HCT116 (cell line): Measurements from ENCODE around the gene NECAB3. TPM values are rescaled to one million over a fixed set of nuclear protein-coding genes. Genes with fewer than 3 reads are reported as not detected.
A peak's percentile ranks its signal among the peaks of the same experiment; 100 is the strongest.

Experiments used
- ATAC-seq: fragments of 200-7000 bp; cut with Tn5 transposase; 2 replicates; pipeline ENCODE4 v1.9.1; 2020; ENCODE audit warnings: mild to moderate bottlenecking, moderate library complexity
- BruUV-seq: library from RNA; stranded (reverse); fragments of 400-500 nt; replicated peaks from 2 replicates; lab custom pipeline; 2021; lab: Mats Ljungman, UMichigan
- CTCF ChIA-PET: fragments of 300-600 bp; sonication (Branson Sonifier 250); formaldehyde crosslinking; loops from one replicate; lab custom pipeline; 2021; ENCODE audit warnings: antibody characterized with exemption; lab: Charles Lee
- POLR2A ChIA-PET: fragments of 300-600, 350-600 bp; sonication (Branson Sonifier 250); formaldehyde crosslinking; loops from one replicate; lab custom pipeline; 2021; ENCODE audit warnings: antibody characterized with exemption; lab: Charles Lee
- RAD21 ChIA-PET, 2 experiments: fragments of 300-600 bp; sonication (Branson Sonifier 250); formaldehyde crosslinking; loops; one replicate each; lab custom pipeline; 2023; ENCODE audit warnings: low total read pairs in 2 of 2; ENCODE audit not compliant: uncharacterized antibody in 2 of 2, unreplicated experiment in 2 of 2, low non-redundant PET in 1 of 2; lab: Charles Lee
- DNase-seq: peaks from one replicate; pipeline ENCODE4 v3.0.0-alpha.2; 2010; ENCODE audit warnings: low read depth, low spot score
- H2AFZ ChIP-seq: fragments of 200-600 bp; shearing (Covaris generic), sonication (generic); 2 replicates; pipeline ENCODE4 v1.6.1; 2017; ENCODE audit warnings: low read depth, mixed run types, mixed read lengths, antibody characterized with exemption, low read length; ENCODE audit not compliant: poor library complexity, severe bottlenecking
- H3K27ac ChIP-seq: 2 replicates; pipeline ENCODE4 v1.5.1; 2012; ENCODE audit warnings: low read depth, low read length
- H3K27me3 ChIP-seq: fragments of 200-600 bp; sonication (generic); 2 replicates; pipeline ENCODE4 v1.6.1; 2016; ENCODE audit warnings: mixed run types, low read length, mixed read lengths; ENCODE audit not compliant: insufficient read depth
- H3K36me3 ChIP-seq, 2 experiments: fragments of 200-500 bp in 1 of 2; fragments of 200-600 bp in 1 of 2; sonication (Bioruptor generic) in 1 of 2; sonication (generic) in 1 of 2; 2 replicates each; pipeline versions ENCODE4 v1.5.1 to v1.6.1; 2014 to 2016; ENCODE audit warnings: low read length in 2 of 2, inconsistent platforms in 1 of 2, mixed read lengths in 1 of 2, mixed run types in 1 of 2; ENCODE audit not compliant: insufficient read depth in 2 of 2, control insufficient read depth in 1 of 2
- H3K4me1 ChIP-seq, 2 experiments: fragments of 200-600 bp in 1 of 2; sonication (generic) in 1 of 2; 2 replicates each; pipeline versions ENCODE4 v1.5.1 to v1.6.1; 2012 to 2017; ENCODE audit warnings: low read length in 2 of 2, inconsistent platforms in 1 of 2, mild to moderate bottlenecking in 1 of 2, mixed read lengths in 1 of 2, mixed run types in 1 of 2, moderate library complexity in 1 of 2; ENCODE audit not compliant: insufficient read depth in 2 of 2, control insufficient read depth in 1 of 2
- H3K4me2 ChIP-seq: fragments of 200-600 bp; sonication (generic); 2 replicates; pipeline ENCODE4 v1.6.1; 2017; ENCODE audit warnings: mixed run types, low read length, mixed read lengths
- H3K4me3 ChIP-seq, 2 experiments: fragments of 200-600 bp in 1 of 2; sonication (generic) in 1 of 2; replicated peaks in 1 of 2; 2 replicates each; pipeline ENCODE4 v1.5.1; 2011 to 2016; ENCODE audit warnings: low read length in 2 of 2, control low read depth in 1 of 2, low read depth in 1 of 2, mild to moderate bottlenecking in 1 of 2, mixed read lengths in 1 of 2, mixed run types in 1 of 2
- H3K79me2 ChIP-seq: fragments of 200-600 bp; sonication (generic); 2 replicates; pipeline ENCODE4 v1.6.1; 2017; ENCODE audit warnings: mild to moderate bottlenecking, mixed run types, low read length, moderate library complexity, mixed read lengths; ENCODE audit not compliant: insufficient read depth
- H3K9ac ChIP-seq: fragments of 200-600 bp; sonication (generic); 2 replicates; pipeline ENCODE4 v1.6.1; 2016; ENCODE audit warnings: low read length, mixed read lengths
- H3K9me2 ChIP-seq: fragments of 200-600 bp; sonication (generic), shearing (Covaris generic); 2 replicates; pipeline ENCODE4 v1.6.1; 2017; ENCODE audit warnings: mixed run types, mild to moderate bottlenecking, moderate library complexity; ENCODE audit not compliant: insufficient read depth
- H3K9me3 ChIP-seq, 2 experiments: fragments of 200-500 bp in 1 of 2; fragments of 200-600 bp in 1 of 2; sonication (Bioruptor generic) in 1 of 2; sonication (generic) in 1 of 2; 2 replicates each; pipeline ENCODE4 v1.6.1; 2014 to 2017; ENCODE audit warnings: low read length in 2 of 2, mixed read lengths in 2 of 2, inconsistent platforms in 1 of 2, low read depth in 1 of 2, mild to moderate bottlenecking in 1 of 2, mixed run types in 1 of 2, moderate library complexity in 1 of 2; ENCODE audit not compliant: control insufficient read depth in 1 of 2, insufficient read depth in 1 of 2
- H4K20me1 ChIP-seq: fragments of 200-600 bp; sonication (generic), shearing (Covaris generic); 2 replicates; pipeline ENCODE4 v1.6.1; 2017; ENCODE audit warnings: mixed run types, mild to moderate bottlenecking, moderate library complexity; ENCODE audit not compliant: insufficient read depth
- ATF3 ChIP-seq: IDR thresholded peaks from 2 replicates; pipeline ENCODE4 v1.6.1; 2012
- CBX3 ChIP-seq: IDR thresholded peaks from 2 replicates; pipeline ENCODE4 v1.6.1; 2012; ENCODE audit warnings: low read depth
- CEBPB ChIP-seq: IDR thresholded peaks from 2 replicates; pipeline ENCODE4 v1.6.1; 2012; ENCODE audit warnings: low read depth
- CTCF ChIP-seq, 3 experiments: fragments of 200-600 bp in 1 of 3; sonication (generic) in 1 of 3; IDR thresholded peaks in 2 of 3; conservative IDR thresholded peaks in 1 of 3; 2 replicates each; pipeline ENCODE4 v1.5.1; 2012 to 2017; ENCODE audit warnings: low read depth in 2 of 3, low read length in 2 of 3, antibody characterized with exemption in 1 of 3, borderline replicate concordance in 1 of 3, control low read depth in 1 of 3, mild to moderate bottlenecking in 1 of 3, mixed read lengths in 1 of 3, mixed run types in 1 of 3, moderate library complexity in 1 of 3; ENCODE audit not compliant: insufficient read depth in 1 of 3
- EZH2 ChIP-seq: fragments of 200-600 bp; sonication (generic); IDR thresholded peaks from 2 replicates; pipeline ENCODE4 v1.6.1; 2017; ENCODE audit warnings: antibody characterized with exemption, mixed run types
- EZH2phosphoT487 ChIP-seq: fragments of 200-600 bp; IDR thresholded peaks from 2 replicates; pipeline ENCODE4 v1.6.1; 2018; ENCODE audit warnings: antibody characterized with exemption, borderline replicate concordance
- FOSL1 ChIP-seq: IDR thresholded peaks from 2 replicates; pipeline ENCODE4 v1.6.1; 2012; ENCODE audit warnings: low read depth
- JUND ChIP-seq: IDR thresholded peaks from 2 replicates; pipeline ENCODE4 v1.6.1; 2012
- MAX ChIP-seq: IDR thresholded peaks from 2 replicates; pipeline ENCODE4 v1.6.1; 2012
- POLR2A ChIP-seq: IDR thresholded peaks from 2 replicates; pipeline ENCODE4 v1.7.0; 2011; ENCODE audit warnings: borderline replicate concordance; ENCODE audit not compliant: insufficient read depth, insufficient read length; ENCODE audit errors: extremely low read depth
- POLR2AphosphoS5 ChIP-seq: IDR thresholded peaks from 2 replicates; pipeline ENCODE4 v1.6.1; 2011; ENCODE audit warnings: mild to moderate bottlenecking, low read depth, low read length, moderate library complexity
- RAD21 ChIP-seq: IDR thresholded peaks from 2 replicates; pipeline ENCODE4 v1.6.1; 2012; ENCODE audit warnings: low read depth, mild to moderate bottlenecking
- SP1 ChIP-seq: IDR thresholded peaks from 2 replicates; pipeline ENCODE4 v1.6.1; 2012; ENCODE audit warnings: low read depth
- SRF ChIP-seq: IDR thresholded peaks from 2 replicates; pipeline ENCODE4 v1.6.1; 2012; ENCODE audit warnings: low read depth
- TCF7L2 ChIP-seq: IDR thresholded peaks from 2 replicates; pipeline ENCODE4 v1.7.0; 2011; ENCODE audit warnings: borderline replicate concordance, inconsistent platforms; ENCODE audit not compliant: insufficient read depth, insufficient read length; ENCODE audit errors: extremely low read depth
- YY1 ChIP-seq: IDR thresholded peaks from 2 replicates; pipeline ENCODE4 v1.6.1; 2011; ENCODE audit warnings: low read length, low read depth, moderate library complexity, mild to moderate bottlenecking; ENCODE audit not compliant: insufficient replicate concordance; ENCODE audit errors: extremely low read depth
- ZBTB33 ChIP-seq: IDR thresholded peaks from 2 replicates; pipeline ENCODE4 v1.6.1; 2011; ENCODE audit warnings: mild to moderate bottlenecking, low read length, moderate library complexity; ENCODE audit not compliant: insufficient replicate concordance; ENCODE audit errors: extremely low read depth
- ZNF274 ChIP-seq: fragments of 200-500 bp; sonication (Bioruptor generic); IDR thresholded peaks from 2 replicates; pipeline ENCODE4 v1.6.1; 2014; ENCODE audit warnings: mild to moderate bottlenecking, low read depth, low read length, inconsistent platforms
- intact Hi-C: fragments of 100-400 bp; cut with micrococcal nuclease; formaldehyde crosslinking; loops from 2 replicates; pipeline ENCODE4 v1.10.0; 2022
- total RNA-seq: library from RNA; stranded (reverse); gene quantifications from one replicate; pipeline ENCODE4 v1.2.1, GENCODE V29; 2021; ENCODE audit not compliant: unreplicated experiment

The NECAB3 gene
- total RNA-seq, 1 experiment from 2014 or later, result 48.1 TPM

DNA sequence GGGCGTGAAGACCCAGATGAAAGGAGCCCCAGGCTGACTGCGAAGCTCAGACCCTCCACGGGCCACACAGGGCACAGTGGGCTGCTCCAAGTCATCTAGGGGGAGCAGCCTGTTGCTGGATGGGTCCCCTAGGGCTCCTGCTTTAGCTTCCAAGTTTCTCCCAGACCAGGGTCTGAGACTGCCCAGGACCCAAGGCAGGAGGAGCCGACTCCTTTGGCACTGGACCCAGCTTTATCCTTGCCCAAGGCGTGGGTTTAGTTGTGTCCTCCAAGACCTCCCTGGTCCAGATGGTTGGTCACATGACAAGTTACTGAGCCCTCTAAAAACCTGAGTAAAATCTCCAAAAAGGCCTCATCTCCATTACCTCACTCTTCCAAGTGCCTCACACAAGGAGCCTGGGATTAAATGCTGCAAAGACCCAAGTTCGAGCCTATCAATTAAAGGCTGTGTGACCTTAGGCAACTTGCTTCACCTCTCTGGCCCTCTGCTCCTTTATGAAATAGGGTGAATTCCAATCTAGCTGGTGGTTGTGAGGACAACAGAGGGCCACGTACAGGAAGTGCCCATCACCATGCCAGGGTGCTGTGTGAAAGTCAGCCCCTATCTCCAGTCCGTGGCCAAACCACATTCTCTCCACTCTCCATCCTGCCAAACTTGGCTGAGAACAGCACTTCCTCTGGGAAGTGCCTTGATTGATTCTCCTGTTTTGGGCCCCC, 2.5 kb downstream of the NECAB3 start:
- H3K9ac ChIP-seq, result no peak overlapping the region
- no peak for TF ChIP-seq CEBPB
- no peak for TF ChIP-seq JUND
- no peak for TF ChIP-seq ZBTB33
- no peak for TF ChIP-seq SP1
- TF ChIP-seq EZH2, result no peak
- no peak for TF ChIP-seq CBX3
- no peak for TF ChIP-seq ZNF274
- TF ChIP-seq POLR2A, result no peak
- no peak for TF ChIP-seq RAD21
- no peak for TF ChIP-seq YY1
- TF ChIP-seq CTCF (IDR thresholded peaks at IDR 0.05 in 2 of 3, conservative IDR thresholded peaks at IDR 0.05 in 1 of 3; ENCODE audit: borderline replicate concordance in 1 of 3, insufficient read depth in 1 of 3, low read depth in 2 of 3, low read length in 2 of 3), result no peak
- no peak for TF ChIP-seq SRF
- TF ChIP-seq ATF3, result no peak
- TF ChIP-seq FOSL1, result no peak
- no peak for TF ChIP-seq TCF7L2
- no peak for TF ChIP-seq MAX
- TF ChIP-seq EZH2phosphoT487, result no peak
- no peak for TF ChIP-seq POLR2AphosphoS5
- TF ChIP-seq, all 23 proteins: peak for 0
- no peak overlapping the region for H3K4me3 ChIP-seq
- ChIA-PET RAD21 (no interaction called here), POLR2A (no interaction called here), CTCF (interaction anchor here (0.6 kb wide), 1 partner anchor 18 kb away, joined by 3 read pairs; no protein-coding TSS in a partner anchor)
- H3K27me3 ChIP-seq, result no peaks in the 10 kb centered on the region
- peaks cover 26% of the 10 kb centered on the region; the same call in 1 of the 2 replicates for H3K79me2 ChIP-seq
- ATAC-seq (no peak), DNase-seq (no peak)
- no peak overlapping the region for H2AFZ ChIP-seq
- H3K36me3 ChIP-seq, result peaks cover 12 to 23% of the 10 kb centered on the region in 2 experiments; a peak in 3 of 4 replicates
- no peaks in the 10 kb centered on the region for H3K9me2 ChIP-seq
- intact Hi-C loops, result no loop called here
- no peaks in the 10 kb centered on the region for H3K9me3 ChIP-seq
- H4K20me1 ChIP-seq, result no peaks in the 10 kb centered on the region
- H3K4me2 ChIP-seq, result no peak overlapping the region
- TSS peak; percentile 42 for BruUV-seq
- no peak overlapping the region for H3K27ac ChIP-seq
- peaks cover 15 to 24% of the 10 kb centered on the region in 2 experiments for H3K4me1 ChIP-seq
